ENCODE data around the gene USP2.

USP2 gene

DNA sequence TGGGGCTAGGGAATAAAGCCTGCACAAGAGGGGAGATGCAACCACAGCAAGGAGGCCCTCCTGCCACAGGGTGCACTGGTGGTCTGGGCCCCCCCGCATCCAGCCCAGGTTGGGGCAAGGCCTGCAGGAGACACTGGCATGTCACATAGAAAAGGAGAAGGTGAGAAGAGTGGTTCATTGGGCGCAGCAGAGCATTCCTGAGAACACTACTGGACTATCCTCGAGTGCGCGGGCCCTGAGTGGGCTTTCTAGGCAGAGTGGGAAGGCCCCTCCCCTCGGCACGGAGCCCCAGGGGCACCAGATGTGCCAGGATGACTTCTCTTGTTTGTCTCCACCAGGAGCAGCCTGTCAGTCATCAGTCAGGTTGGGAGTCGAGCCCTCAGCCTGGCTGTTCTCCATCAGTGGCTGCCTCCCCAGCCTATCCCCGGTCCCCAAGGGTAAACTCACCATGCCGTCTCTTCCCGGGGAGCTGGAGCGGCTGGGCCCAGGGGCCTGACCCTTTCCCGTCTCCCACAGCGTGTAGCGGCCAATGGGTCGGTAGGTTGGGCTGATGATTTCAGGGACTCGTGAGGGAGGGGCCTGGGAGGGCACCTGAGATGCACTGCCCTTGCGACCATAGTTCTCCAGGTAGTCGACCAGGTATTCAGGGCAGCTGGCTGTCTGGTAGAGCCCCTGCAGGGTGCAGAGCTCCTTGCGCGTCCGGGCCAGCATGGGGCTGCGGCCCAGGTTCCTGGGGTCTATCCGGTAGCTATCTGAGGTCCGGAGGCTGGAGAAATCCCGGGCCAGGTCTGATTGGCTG is 9.0 kb downstream of the USP2 start:
- no peak overlapping the region for H3K4me3 ChIP-seq (replicated peaks; ENCODE audit: insufficient read depth, low read length)
- no peak for TF ChIP-seq GABPA (IDR thresholded peaks at IDR 0.05; ENCODE audit: low read depth)
- TF ChIP-seq POLR2AphosphoS5 (IDR thresholded peaks at IDR 0.05; ENCODE audit: low read depth) = no peak
- TF ChIP-seq, protein P1, sequence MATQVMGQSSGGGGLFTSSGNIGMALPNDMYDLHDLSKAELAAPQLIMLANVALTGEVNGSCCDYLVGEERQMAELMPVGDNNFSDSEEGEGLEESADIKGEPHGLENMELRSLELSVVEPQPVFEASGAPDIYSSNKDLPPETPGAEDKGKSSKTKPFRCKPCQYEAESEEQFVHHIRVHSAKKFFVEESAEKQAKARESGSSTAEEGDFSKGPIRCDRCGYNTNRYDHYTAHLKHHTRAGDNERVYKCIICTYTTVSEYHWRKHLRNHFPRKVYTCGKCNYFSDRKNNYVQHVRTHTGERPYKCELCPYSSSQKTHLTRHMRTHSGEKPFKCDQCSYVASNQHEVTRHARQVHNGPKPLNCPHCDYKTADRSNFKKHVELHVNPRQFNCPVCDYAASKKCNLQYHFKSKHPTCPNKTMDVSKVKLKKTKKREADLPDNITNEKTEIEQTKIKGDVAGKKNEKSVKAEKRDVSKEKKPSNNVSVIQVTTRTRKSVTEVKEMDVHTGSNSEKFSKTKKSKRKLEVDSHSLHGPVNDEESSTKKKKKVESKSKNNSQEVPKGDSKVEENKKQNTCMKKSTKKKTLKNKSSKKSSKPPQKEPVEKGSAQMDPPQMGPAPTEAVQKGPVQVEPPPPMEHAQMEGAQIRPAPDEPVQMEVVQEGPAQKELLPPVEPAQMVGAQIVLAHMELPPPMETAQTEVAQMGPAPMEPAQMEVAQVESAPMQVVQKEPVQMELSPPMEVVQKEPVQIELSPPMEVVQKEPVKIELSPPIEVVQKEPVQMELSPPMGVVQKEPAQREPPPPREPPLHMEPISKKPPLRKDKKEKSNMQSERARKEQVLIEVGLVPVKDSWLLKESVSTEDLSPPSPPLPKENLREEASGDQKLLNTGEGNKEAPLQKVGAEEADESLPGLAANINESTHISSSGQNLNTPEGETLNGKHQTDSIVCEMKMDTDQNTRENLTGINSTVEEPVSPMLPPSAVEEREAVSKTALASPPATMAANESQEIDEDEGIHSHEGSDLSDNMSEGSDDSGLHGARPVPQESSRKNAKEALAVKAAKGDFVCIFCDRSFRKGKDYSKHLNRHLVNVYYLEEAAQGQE (IDR thresholded peaks at IDR 0.05; ENCODE audit: insufficient replicate concordance, low read depth) = no peak
- H3K27me3 ChIP-seq (ENCODE audit: insufficient read depth, poor library complexity, severe bottlenecking) = peaks cover 2% of the 10 kb centered on the region
- no peak overlapping the region for H3K27ac ChIP-seq (replicated peaks)
- DNase-seq (ENCODE audit: low read depth in 1 of 2, low spot score in 1 of 2) = no peak

DNA sequence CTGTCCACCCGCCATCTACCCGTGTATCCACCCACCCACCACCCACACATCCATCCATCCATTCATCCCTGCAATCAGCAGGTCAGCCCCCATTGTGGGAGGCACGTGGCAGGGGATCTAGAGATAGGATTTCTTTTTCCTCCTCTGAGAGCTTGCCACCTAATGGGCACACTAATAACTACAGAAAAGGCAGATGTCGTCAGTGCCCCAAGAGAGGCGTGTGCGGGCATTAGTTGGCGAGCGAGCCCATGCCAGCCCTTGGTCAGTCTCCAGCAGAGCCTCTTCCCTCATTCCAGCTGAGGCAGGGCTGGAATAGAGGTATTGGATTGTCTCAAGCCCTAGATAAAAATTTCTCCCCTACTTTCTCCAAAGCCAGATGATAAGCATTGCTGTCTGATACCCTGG is 9.7 kb downstream of the USP2 start:
- Histone ChIP-seq H3K27ac (replicated peaks) (no peak overlapping the region), H3K27me3 (ENCODE audit: insufficient read depth, poor library complexity, severe bottlenecking) (peaks cover 2% of the 10 kb centered on the region), H3K4me3 (replicated peaks; ENCODE audit: insufficient read depth, low read length) (no peak overlapping the region)
- TF ChIP-seq POLR2AphosphoS5 (IDR thresholded peaks at IDR 0.05; ENCODE audit: low read depth) = no peak
- TF ChIP-seq, protein P2, sequence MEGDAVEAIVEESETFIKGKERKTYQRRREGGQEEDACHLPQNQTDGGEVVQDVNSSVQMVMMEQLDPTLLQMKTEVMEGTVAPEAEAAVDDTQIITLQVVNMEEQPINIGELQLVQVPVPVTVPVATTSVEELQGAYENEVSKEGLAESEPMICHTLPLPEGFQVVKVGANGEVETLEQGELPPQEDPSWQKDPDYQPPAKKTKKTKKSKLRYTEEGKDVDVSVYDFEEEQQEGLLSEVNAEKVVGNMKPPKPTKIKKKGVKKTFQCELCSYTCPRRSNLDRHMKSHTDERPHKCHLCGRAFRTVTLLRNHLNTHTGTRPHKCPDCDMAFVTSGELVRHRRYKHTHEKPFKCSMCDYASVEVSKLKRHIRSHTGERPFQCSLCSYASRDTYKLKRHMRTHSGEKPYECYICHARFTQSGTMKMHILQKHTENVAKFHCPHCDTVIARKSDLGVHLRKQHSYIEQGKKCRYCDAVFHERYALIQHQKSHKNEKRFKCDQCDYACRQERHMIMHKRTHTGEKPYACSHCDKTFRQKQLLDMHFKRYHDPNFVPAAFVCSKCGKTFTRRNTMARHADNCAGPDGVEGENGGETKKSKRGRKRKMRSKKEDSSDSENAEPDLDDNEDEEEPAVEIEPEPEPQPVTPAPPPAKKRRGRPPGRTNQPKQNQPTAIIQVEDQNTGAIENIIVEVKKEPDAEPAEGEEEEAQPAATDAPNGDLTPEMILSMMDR (IDR thresholded peaks at IDR 0.05; ENCODE audit: insufficient read depth, low read length) = peak; percentile 23
- no peak for DNase-seq (ENCODE audit: low read depth in 1 of 2, low spot score in 1 of 2)

DNA sequence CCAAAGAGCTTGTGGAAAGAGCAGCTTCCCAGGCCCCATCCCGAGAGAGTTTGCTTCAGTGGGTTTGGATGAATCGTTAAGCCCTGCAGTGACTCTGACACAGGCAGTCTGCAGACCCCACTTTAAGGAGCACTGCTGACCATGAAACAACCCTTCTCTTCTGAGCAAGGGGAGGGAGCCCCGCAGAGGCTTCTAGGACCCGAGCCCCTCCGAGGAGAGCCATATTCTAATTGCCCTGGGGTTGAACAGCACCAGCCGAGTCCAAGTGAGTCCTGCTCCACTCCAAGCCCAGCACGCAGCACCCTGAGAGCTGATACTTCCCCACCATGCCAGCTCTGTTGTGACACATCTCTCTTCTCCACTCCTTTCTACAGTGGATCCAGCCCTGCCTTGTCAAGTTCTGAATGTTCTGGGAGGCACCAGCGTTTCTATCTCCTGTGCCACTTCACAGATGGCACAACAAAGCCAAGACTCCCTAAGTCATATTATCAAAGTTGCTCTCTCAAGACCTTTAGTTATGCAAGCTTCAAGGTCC is 10.4 kb downstream of the USP2 start:
- no peak for DNase-seq (ENCODE audit: low read depth in 1 of 2, low spot score in 1 of 2)
- TF ChIP-seq GABPA (IDR thresholded peaks at IDR 0.05; ENCODE audit: low read depth) = no peak
- TF ChIP-seq, protein P2 (IDR thresholded peaks at IDR 0.05; ENCODE audit: insufficient read depth, low read length) = no peak
- TF ChIP-seq POLR2AphosphoS5 (IDR thresholded peaks at IDR 0.05; ENCODE audit: low read depth) = no peak
- TF ChIP-seq, protein P1 (IDR thresholded peaks at IDR 0.05; ENCODE audit: insufficient replicate concordance, low read depth) = no peak
- TF ChIP-seq SPI1 (IDR thresholded peaks at IDR 0.05; ENCODE audit: borderline replicate concordance, low read depth) = no peak
- H3K27me3 ChIP-seq (ENCODE audit: insufficient read depth, poor library complexity, severe bottlenecking) = peaks cover 2% of the 10 kb centered on the region
- H3K27ac ChIP-seq (replicated peaks) = no peak overlapping the region
- H3K4me3 ChIP-seq (replicated peaks; ENCODE audit: insufficient read depth, low read length) = no peak overlapping the region

DNA sequence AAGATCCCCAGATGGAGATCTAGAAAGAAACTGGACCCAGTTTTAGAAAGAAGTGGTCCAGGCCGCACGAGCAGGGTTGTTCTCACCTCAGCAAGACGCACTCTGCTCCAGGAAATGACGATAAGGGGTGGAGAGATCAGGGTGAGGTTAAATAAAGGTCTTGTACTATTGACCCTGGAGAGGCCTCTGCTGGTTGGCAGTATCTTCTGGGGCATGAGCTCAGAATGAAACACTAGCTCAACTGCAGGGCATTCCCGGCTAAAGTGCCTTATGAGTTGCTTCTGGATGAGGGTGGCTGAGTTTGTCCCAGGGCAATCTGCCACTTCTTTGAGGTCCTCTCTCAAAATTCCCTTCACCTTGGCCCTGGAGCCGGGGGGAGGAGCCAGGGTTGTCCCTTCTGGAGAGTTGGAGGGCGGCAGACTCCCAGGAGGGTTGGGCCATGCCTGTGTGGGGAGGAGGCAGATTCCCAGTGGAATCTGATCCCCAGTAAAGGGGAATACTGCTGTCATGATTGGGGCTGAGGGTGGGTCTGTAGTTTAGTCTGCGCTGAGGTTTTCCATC is 10.9 kb downstream of the USP2 start:
- Histone ChIP-seq H3K4me3 (replicated peaks; ENCODE audit: insufficient read depth, low read length) (no peak overlapping the region), H3K27ac (replicated peaks) (no peak overlapping the region), H3K27me3 (ENCODE audit: insufficient read depth, poor library complexity, severe bottlenecking) (peaks cover 2% of the 10 kb centered on the region)
- DNase-seq (ENCODE audit: low read depth in 1 of 2, low spot score in 1 of 2) = no peak
- no peak for TF ChIP-seq SPI1 (IDR thresholded peaks at IDR 0.05; ENCODE audit: borderline replicate concordance, low read depth)
- no peak for TF ChIP-seq GABPA (IDR thresholded peaks at IDR 0.05; ENCODE audit: low read depth)
- TF ChIP-seq, protein P2 (IDR thresholded peaks at IDR 0.05; ENCODE audit: insufficient read depth, low read length) = no peak
- TF ChIP-seq, protein P1 (IDR thresholded peaks at IDR 0.05; ENCODE audit: insufficient replicate concordance, low read depth) = no peak
- no peak for TF ChIP-seq POLR2AphosphoS5 (IDR thresholded peaks at IDR 0.05; ENCODE audit: low read depth)

Measured in HL-60 (cell line).